DOHH2 (cell line): ENCODE measurements around the gene PSEN2.

Experiments
- EZH2phosphoT487 ChIP-seq: fragments of 200-600 bp; sonication (generic); IDR thresholded peaks from 2 replicates; pipeline ENCODE4 v1.6.1; 2017; ENCODE audit warnings: borderline replicate concordance, mild to moderate bottlenecking, antibody characterized with exemption, low read length, moderate library complexity, mixed read lengths
- TF ChIP-seq, protein P1 (sequence below): fragments of 200-600 bp; sonication (generic); IDR thresholded peaks from one replicate; pipeline ENCODE4 v1.5.1; 2014; ENCODE audit warnings: antibody characterized with exemption, mild to moderate bottlenecking, low read depth, low read length; ENCODE audit not compliant: poor library complexity, severe bottlenecking

DNA sequence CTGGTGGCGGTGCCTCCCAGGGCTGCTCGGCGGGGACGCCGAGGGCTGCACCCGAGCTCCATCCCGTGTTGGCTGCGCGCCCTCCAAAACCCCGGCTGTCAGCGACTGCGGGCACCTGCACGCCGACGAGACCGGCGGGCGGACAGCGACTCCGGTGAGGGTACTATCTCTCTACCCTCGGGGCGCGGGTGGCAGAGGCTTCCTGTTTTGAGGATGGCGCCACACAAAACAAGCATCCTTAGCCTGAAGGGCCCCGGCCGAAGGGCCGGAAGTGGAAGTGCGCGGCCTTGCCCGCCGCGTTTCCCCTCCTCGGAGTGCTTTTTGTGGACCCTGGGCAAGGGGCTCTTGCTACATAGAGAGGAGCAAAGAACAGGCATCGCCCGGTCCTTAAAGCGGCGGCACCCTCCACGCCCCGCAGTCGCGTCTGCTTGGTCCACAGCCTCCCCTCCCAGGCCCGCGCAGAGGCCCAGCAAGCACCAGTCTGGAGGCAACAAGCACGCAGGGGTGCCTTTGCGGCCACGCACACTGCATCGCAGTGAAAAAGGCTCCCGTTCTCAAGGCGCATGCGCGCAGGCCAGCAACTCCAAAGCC is 69.1 kb downstream of the PSEN2 start:
- TF ChIP-seq, protein P1, sequence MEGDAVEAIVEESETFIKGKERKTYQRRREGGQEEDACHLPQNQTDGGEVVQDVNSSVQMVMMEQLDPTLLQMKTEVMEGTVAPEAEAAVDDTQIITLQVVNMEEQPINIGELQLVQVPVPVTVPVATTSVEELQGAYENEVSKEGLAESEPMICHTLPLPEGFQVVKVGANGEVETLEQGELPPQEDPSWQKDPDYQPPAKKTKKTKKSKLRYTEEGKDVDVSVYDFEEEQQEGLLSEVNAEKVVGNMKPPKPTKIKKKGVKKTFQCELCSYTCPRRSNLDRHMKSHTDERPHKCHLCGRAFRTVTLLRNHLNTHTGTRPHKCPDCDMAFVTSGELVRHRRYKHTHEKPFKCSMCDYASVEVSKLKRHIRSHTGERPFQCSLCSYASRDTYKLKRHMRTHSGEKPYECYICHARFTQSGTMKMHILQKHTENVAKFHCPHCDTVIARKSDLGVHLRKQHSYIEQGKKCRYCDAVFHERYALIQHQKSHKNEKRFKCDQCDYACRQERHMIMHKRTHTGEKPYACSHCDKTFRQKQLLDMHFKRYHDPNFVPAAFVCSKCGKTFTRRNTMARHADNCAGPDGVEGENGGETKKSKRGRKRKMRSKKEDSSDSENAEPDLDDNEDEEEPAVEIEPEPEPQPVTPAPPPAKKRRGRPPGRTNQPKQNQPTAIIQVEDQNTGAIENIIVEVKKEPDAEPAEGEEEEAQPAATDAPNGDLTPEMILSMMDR = peak; percentile 16
- TF ChIP-seq EZH2phosphoT487 = no peak
